Superior temporal gyrus (tissue), 1 donor: ENCODE data around the gene IZUMO1.
A peak's percentile ranks its signal among the peaks of the same experiment; 100 is the strongest.
"Not testable (repeated sequence)": the region's sequence is repeated elsewhere in the genome, so short reads cannot be mapped to it uniquely, and the experiment has no call there.

Source experiments
- DNase-seq: peaks from one replicate; pipeline ENCODE4 v3.0.0-alpha.2; 2016; ENCODE audit errors: extremely low spot score

IZUMO1 gene

GRCh38 chr19:48746738-48747575 lies at the start of gene IZUMO1:
IZUMO1 (minus strand) TSS chr19:48746909; CDS start chr19:48745859, 1,050 bp downstream.
- DNase-seq = peak; percentile 90

- no peak for DNase-seq
Measured at GRCh38 chr19:48795685-48796070, 49.0 kb upstream of the IZUMO1 start.

DNA sequence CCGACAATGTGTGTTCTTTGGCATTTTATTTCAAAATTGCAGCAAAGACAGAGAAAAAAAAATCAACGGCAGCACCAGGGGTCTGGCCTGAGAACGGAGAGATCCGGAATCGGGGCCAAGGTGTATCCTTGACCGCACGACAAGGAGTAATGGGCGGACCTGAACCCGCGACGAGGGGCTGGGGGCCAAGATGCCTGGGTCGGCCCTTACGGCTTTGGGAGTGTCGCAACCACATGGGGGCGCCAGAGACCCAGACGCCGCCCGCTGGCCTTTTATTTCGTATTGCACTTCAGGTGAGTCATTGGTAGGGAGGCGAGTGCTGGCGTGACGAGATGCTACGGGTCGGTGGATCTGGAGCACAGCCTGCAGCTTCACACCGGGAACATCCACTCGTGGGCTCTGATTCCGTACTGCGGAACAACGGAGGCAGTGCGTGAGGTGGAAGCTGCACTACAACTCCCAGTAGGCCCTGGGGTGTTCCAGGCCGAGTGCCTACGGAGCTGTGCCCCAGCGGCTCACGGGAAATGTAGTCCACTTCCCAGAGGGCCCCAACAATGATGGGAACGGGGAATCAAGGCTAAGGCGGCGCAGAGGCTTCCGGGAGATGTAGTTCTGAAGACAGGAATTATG lies 48.5 kb upstream of the IZUMO1 start:
- DNase-seq = peak; percentile 98

DNA sequence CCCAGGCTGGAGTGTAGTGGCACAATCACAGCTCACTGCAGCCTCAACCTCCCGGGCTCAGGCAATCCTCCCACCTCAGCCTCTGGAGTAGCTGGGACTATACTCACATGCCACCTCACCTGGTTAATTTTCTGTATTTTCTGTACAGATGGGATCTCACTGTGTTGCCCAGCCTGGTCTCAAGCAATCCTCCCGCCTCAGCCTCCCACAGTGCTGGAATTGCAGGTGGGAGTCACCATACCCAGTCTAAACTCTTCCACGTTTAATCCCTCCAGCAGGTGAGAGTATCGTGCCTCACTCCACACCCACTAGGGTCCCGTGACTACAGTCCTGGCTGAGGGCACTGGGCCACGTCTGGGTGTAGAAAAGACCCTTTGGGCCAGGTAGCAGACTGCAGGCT lies 47.6 kb upstream of the IZUMO1 start:
- DNase-seq = no peak

GRCh38 chr19:48793271-48793670 lies 46.6 kb upstream of the IZUMO1 start:
- DNase-seq = no peak

- not testable (repeated sequence) for DNase-seq
Measured at GRCh38 chr19:48787331-48787730, 40.6 kb upstream of the IZUMO1 start.

DNA sequence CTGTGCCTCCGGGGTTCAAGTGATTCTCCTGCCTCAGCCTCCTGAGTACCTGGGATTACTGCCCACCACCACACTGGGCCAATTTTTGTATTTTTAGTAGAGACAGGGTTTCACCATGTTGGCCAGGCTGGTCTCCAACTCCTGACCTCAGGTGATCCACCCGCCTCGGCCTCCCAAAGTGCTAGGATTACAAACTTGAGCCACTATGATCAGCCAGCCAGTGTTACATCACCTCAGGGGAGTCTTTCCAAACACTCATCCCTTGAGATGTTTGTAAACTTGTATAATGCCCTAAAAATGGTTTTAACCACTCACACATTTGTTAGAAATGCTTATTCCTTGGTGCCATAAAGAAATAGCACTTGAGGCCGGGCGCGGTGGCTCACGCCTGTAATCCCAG lies 39.7 kb upstream of the IZUMO1 start:
- not testable (repeated sequence) for DNase-seq

DNA sequence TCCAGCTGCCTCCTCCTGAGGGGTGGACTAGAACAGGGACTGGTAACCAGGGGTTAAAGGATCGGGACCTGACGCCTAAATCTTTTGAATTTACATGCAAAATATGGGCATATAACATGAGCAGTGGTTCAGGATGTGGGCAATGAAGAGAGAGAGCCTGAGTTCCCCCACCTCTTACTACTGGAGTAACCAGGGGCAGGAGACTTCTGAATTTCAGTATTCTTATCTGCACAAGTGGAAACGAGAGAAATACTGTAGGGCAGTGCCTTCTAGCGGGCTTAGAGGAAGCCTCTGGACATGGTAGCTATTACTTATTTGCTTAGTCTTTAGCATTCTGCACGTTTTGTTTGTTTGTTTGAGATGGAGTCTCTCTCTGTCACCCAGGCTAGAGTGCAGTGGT lies 37.8 kb upstream of the IZUMO1 start:
- DNase-seq = no peak

DNA sequence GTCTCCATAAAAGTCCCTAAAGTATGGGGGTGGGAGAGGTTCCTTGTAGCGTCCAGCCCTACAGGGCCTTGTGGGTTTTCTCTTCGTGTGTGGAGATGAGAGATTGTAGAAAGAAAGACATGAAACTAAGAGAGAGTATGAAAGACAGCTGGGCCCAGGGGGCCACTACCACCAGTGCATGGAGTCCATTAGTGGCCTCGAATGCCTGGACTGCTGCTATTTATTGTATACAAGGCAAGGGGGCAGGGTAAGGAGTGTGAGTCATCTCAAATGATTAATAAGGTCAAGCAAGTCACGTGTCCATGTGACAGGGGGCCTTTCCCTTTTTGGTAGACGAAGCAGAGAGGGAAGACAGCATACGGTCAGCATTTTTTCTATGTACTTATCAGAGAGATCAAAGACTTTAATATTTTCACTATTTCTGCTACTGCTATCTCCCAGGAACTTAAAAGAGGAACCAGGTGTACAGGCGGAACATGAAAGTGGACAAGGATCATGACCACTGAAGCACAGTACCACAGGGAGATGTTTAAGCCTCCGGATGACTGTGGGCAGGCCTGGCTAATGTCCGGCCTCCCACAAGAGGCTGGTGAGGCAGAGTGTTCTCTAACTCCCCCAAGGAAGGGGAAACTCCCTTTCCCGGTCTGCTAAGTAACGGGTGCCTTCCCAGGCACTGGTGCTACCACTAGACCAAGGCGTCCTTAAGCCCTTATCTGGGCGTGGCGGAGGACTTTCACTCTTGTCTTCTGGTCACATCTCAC lies 34.1 kb upstream of the IZUMO1 start:
- no peak for DNase-seq

DNA sequence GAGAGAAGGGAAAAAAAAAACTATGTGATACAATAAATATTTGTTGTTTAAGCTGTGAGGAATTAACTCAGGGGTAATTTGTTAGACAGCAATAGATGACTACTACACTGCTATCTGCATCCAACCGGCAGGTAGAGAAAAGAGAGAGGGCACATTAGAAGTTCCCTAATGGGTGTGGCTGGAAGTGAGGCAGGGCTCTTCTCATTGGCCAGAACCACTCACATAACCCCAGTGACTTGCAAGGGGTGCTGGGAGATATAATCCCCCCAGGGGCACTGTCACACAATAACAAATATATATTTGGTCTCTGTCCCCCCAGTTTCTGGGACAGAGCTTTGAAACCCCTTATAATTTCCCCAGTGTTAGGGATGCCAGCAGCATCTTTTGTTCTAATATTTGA lies 32.9 kb upstream of the IZUMO1 start:
- DNase-seq = no peak

GRCh38 chr19:48777720-48778119 lies 31.0 kb upstream of the IZUMO1 start:
- no peak for DNase-seq

- DNase-seq = no peak
Measured at GRCh38 chr19:48777139-48777538, 30.4 kb upstream of the IZUMO1 start.

DNA sequence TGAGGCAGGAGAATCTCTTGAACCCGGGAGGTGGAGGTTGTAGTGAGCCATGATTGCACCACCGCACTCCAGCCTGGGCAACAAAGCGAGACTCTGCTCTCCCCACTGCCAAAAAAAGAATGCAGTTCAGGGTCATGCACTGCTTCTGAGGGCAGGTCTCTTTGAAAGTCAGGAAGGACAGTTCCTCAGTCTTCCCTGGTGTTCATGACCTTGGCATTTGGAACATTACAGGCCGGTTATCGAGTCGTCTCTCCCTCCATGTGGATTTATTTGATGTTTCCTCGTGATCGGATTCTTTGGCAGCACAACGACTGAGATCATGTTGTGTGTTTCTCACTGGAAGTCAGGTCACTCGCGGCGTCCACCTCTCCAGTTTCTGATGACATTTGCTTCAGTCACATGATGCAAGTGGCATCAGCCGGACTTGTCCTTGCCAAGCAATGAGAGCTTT lies 25.8 kb upstream of the IZUMO1 start:
- no peak for DNase-seq

DNA sequence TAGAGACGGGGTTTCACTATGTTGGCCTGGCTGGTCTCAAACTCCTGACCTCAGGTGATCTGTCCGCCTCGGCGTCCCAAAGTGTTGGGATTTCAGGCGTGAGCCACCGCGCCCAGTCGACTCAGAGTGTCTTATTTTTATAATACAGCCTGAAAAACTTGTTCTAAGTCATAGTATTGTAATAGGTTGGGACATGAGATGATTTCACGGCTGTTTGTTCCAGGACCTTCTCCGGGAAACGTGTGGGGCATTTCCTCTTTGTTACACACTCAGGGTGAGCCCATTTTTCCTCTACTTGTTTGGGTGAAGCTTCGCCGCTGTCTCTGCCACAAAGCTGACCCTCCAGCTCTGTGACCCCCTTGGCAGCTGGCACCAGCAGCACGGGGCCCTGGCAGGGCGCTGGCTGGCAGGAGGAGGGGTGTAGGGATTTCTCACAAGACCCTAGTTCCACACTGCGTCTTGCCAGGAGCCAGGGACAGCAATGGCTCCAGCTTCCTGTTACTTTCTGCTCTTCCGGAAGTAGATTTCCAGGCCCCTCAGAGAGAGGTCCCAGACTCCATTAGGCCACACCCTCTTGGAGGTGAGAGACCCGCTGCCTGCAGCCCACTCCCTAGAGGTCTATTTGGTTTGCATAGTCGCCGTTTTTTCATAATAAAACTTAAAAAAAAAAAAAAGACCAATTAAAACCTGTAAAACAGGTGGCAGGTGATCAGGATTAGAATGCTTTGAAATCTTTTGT lies 24.2 kb upstream of the IZUMO1 start:
- DNase-seq = no peak

GRCh38 chr19:48770266-48770665 lies 23.6 kb upstream of the IZUMO1 start:
- no peak for DNase-seq

DNA sequence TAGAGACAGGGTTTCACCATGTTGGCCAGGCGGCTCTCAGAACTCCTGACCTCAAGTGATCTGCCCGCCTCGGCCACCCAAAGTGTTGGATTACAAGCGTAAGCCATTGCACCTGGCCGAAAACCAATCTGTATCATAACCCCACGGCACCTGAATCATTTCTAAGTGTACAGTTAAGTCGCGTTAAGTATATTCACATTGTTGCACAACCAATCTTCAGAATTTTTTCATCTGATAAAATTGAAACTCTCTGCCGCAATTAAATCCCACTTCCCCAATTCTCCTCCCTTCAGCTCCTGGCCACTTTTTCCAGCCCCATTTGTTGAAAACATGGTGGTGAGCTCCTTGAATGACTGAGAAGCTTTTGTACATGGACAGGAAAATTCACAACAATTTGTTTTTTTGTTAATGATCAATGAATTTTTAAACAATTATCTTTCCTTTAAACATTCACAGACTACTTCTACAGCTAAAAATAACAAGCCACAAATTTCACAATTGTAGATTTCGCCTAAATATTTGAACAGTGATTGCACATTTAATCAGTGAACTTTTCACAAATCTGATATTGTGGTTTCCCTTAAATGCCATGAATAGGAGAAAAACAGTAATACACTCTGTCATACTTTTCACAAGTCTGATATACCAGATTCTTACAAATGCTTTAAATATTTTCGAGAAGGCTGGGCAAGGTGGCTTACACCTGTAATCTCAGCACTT lies 22.4 kb upstream of the IZUMO1 start:
- no peak for DNase-seq

GRCh38 chr19:48768171-48768753 lies 21.6 kb upstream of the IZUMO1 start:
- DNase-seq = not testable (repeated sequence)

DNA sequence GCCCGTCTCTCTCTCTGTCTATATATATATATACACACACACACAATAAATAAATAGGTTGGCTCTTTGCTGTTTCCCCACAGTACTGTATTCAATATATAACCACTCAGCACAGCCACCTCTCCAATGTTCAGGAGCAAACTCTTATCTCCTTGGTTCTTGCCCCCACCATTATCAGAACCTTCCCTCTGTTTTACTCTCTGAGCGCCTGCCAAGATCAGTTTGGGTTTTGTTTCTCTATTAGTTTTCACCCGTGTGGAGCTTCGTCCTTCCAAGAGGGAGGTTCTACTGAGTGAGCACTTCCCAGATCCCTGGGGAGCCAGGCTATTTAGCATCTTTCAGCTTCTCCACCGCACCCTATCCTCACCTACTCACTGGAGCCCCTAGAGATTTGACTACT lies 19.1 kb upstream of the IZUMO1 start:
- DNase-seq = not testable (repeated sequence)

- no peak for DNase-seq
Measured at GRCh38 chr19:48760504-48761205, 13.9 kb upstream of the IZUMO1 start.

- no peak for DNase-seq
Measured at GRCh38 chr19:48757741-48758144, 11.0 kb upstream of the IZUMO1 start.
